GM12892 (cell line): ENCODE measurements around the gene FOXS1.

ENCODE experiments used
- POLR2A ChIP-seq: IDR thresholded peaks from 2 replicates; pipeline ENCODE4 v1.6.1; 2011; ENCODE audit warnings: low read depth, low read length, control low read depth
- POLR2AphosphoS5 ChIP-seq: IDR thresholded peaks from 2 replicates; pipeline ENCODE4 v1.6.1; 2011; ENCODE audit warnings: low read depth, low read length, control low read depth
- TAF1 ChIP-seq: IDR thresholded peaks from 2 replicates; pipeline ENCODE4 v1.6.1; 2011; ENCODE audit warnings: low read depth, mild to moderate bottlenecking, control low read depth, low read length, borderline replicate concordance

DNA sequence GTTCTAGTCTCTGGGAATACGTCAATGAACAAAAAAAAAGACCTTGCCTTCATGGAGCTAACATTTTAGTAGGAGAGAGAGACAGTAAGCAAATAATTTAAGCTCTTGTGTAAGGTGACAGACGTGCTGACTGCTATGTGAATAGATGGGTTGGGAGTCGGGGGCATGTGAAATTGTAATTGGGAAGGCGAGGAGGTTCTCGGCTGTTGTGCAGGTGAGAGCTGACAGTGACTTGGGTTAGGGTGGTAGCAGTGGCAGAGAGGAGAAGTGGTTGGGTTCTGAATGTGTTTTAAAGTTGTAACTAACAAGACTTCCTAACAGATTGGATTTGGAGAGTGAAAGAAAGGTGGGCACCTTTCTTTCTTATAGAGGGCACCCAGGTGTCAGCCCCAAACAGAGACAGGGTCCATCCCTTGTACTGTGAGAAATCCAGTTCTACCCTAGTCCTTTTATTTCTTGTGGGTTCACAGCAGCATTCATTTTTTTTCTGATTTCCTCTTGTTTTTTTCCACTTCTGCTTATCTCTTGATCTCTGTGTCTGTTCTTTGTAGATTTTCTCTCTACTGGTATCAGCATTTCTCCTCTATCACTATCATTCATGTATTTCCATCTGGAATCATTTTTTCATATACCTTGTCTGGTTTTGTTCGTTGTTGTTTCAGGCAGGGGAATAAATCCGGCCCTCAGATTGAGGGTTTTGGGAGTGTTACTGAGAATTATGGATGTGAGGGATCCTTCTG is 41.7 kb downstream of the FOXS1 start:
- TF ChIP-seq POLR2AphosphoS5 (no peak), POLR2A (no peak), TAF1 (no peak)
